Brain microvascular endothelial cell (primary cell): ENCODE results near the gene GIPC2.

Source experiments
- DNase-seq: peaks from one replicate; pipeline ENCODE4 v3.0.0-alpha.2; 2020
- H3K27ac ChIP-seq: fragments of 250-450 bp; sonication (Bioruptor Pico); 2 replicates; pipeline ENCODE4 v1.5.1; 2020; ENCODE audit warnings: mild to moderate bottlenecking, moderate library complexity
- H3K27me3 ChIP-seq: fragments of 250-450 bp; sonication (Bioruptor Pico); replicated peaks from 2 replicates; pipeline ENCODE4 v1.5.1; 2020; ENCODE audit warnings: mild to moderate bottlenecking
- H3K36me3 ChIP-seq: fragments of 250-450 bp; sonication (Bioruptor Pico); replicated peaks from 2 replicates; pipeline ENCODE4 v1.5.1; 2020; ENCODE audit warnings: mild to moderate bottlenecking
- H3K4me3 ChIP-seq: 2 replicates; pipeline ENCODE4 v1.5.1; 2011; ENCODE audit warnings: low read depth, mild to moderate bottlenecking, control low read depth, low read length, moderate library complexity
- CTCF ChIP-seq: IDR thresholded peaks from 2 replicates; pipeline ENCODE4 v1.5.1; 2011; ENCODE audit warnings: low read depth, mild to moderate bottlenecking, moderate library complexity, low read length, control low read depth, inconsistent platforms; ENCODE audit errors: missing control alignments
- in situ Hi-C: cut with HindIII; loops from 2 replicates; pipeline ENCODE4 v1.10.0; 2017; ENCODE audit warnings: low sequenced_read_pairs, low pct_ligation_motif_present

GIPC2 gene

GRCh38 chr1:78177708-78178270 lies 132.0 kb downstream of the GIPC2 start:
- in situ Hi-C loops = no loop called here
- no peak for DNase-seq

GRCh38 chr1:78178816-78179215 lies 133.1 kb downstream of the GIPC2 start:
- no peak for DNase-seq
- H3K27ac ChIP-seq = no peak overlapping the region

More at GRCh38 chr1:78177708-78178270, 132.0 kb downstream of the GIPC2 start:
- TF ChIP-seq CTCF = no peak
- Histone ChIP-seq H3K27ac (no peak overlapping the region), H3K36me3 (no peaks in the 10 kb centered on the region), H3K4me3 (no peak overlapping the region), H3K27me3 (no peaks in the 10 kb centered on the region)

GRCh38 chr1:78184460-78185072 lies 138.8 kb downstream of the GIPC2 start:
- Histone ChIP-seq H3K36me3 (no peaks in the 10 kb centered on the region), H3K27me3 (no peaks in the 10 kb centered on the region), H3K4me3 (no peak overlapping the region), H3K27ac (no peak overlapping the region)
- DNase-seq = no peak
- in situ Hi-C loops = no loop called here
- no peak for TF ChIP-seq CTCF

More at GRCh38 chr1:78178816-78179215, 133.1 kb downstream of the GIPC2 start:
- Histone ChIP-seq H3K4me3 (no peak overlapping the region), H3K27me3 (no peaks in the 10 kb centered on the region), H3K36me3 (no peaks in the 10 kb centered on the region)
- in situ Hi-C loops = no loop called here
- TF ChIP-seq CTCF = no peak
